ENCODE results near the gene LRRC4C.
"Not testable (repeated sequence)": the region's sequence is repeated elsewhere in the genome, so short reads cannot be mapped to it uniquely, and the experiment has no call there.

The LRRC4C gene

GRCh38 chr11:40228662-40229061 lies 1230.8 kb downstream of the LRRC4C start:
- DNase-seq (ENCODE audit: low read depth), result no peak

GRCh38 chr11:40227730-40228129 lies 1231.7 kb downstream of the LRRC4C start:
- no peak for DNase-seq (ENCODE audit: low read depth)

GRCh38 chr11:40226654-40227053 lies 1232.8 kb downstream of the LRRC4C start:
- no peak for DNase-seq (ENCODE audit: low read depth)

GRCh38 chr11:40223596-40224330 lies 1235.7 kb downstream of the LRRC4C start:
- DNase-seq (ENCODE audit: low read depth), result no peak

GRCh38 chr11:40219401-40219800 lies 1240.1 kb downstream of the LRRC4C start:
- no peak for DNase-seq (ENCODE audit: low read depth)

GRCh38 chr11:40215556-40215955 lies 1243.9 kb downstream of the LRRC4C start:
- no peak for DNase-seq (ENCODE audit: low read depth)

- DNase-seq (ENCODE audit: low read depth), result no peak
Measured at GRCh38 chr11:40207416-40207815, 1252.0 kb downstream of the LRRC4C start.

GRCh38 chr11:40204228-40204627 lies 1255.2 kb downstream of the LRRC4C start:
- DNase-seq (ENCODE audit: low read depth), result no peak

GRCh38 chr11:40203606-40204005 lies 1255.8 kb downstream of the LRRC4C start:
- no peak for DNase-seq (ENCODE audit: low read depth)

- no peak for DNase-seq (ENCODE audit: low read depth)
Measured at GRCh38 chr11:40202589-40203270, 1256.7 kb downstream of the LRRC4C start.

- DNase-seq (ENCODE audit: low read depth), result not testable (repeated sequence)
Measured at GRCh38 chr11:40192590-40192989, 1266.9 kb downstream of the LRRC4C start.

- DNase-seq (ENCODE audit: low read depth), result no peak
Measured at GRCh38 chr11:40190294-40190693, 1269.2 kb downstream of the LRRC4C start.

GRCh38 chr11:40188848-40189247 lies 1270.6 kb downstream of the LRRC4C start:
- no peak for DNase-seq (ENCODE audit: low read depth)

- no peak for DNase-seq (ENCODE audit: low read depth)
Measured at GRCh38 chr11:40187295-40187694, 1272.2 kb downstream of the LRRC4C start.

- no peak for DNase-seq (ENCODE audit: low read depth)
Measured at GRCh38 chr11:40186437-40187263, 1272.8 kb downstream of the LRRC4C start.

- no peak for DNase-seq (ENCODE audit: low read depth)
Measured at GRCh38 chr11:40185793-40186192, 1273.7 kb downstream of the LRRC4C start.

- DNase-seq (ENCODE audit: low read depth), result no peak
Measured at GRCh38 chr11:40183073-40184064, 1276.1 kb downstream of the LRRC4C start.

- DNase-seq (ENCODE audit: low read depth), result no peak
Measured at GRCh38 chr11:40179541-40179940, 1279.9 kb downstream of the LRRC4C start.

- DNase-seq (ENCODE audit: low read depth), result no peak
Measured at GRCh38 chr11:40178470-40178869, 1281.0 kb downstream of the LRRC4C start.

- no peak for DNase-seq (ENCODE audit: low read depth)
Measured at GRCh38 chr11:40175980-40176379, 1283.5 kb downstream of the LRRC4C start.

- DNase-seq (ENCODE audit: low read depth), result no peak
Measured at GRCh38 chr11:40170078-40170477, 1289.4 kb downstream of the LRRC4C start.

GRCh38 chr11:40168414-40168813 lies 1291.0 kb downstream of the LRRC4C start:
- no peak for DNase-seq (ENCODE audit: low read depth)

All from GM04504 (cell line).